ENCODE measurements around the gene SEC24D. TPM values are rescaled to one million over a fixed set of nuclear protein-coding genes. Genes with fewer than 3 reads are reported as not detected.

Gene SEC24D
- total and polyA plus RNA-seq, 2 of the 8 experiments (the other 6 are each of a cell fraction or from before 2014, with no cell fraction given): 28.9 to 91.6 TPM

- Histone ChIP-seq H3K79me2 (ENCODE audit: control insufficient read depth in 1 of 2, insufficient read depth in 2 of 2, low read length in 2 of 2) (peaks cover 10 to 26% of the 10 kb centered on the region in 2 experiments), H2BK20ac (ENCODE audit: low read length) (no peak overlapping the region), H3K79me1 (ENCODE audit: low read depth, low read length) (no peaks in the 10 kb centered on the region), H3K18ac (ENCODE audit: extremely low read depth, low read length) (no peak overlapping the region), H4K8ac (ENCODE audit: extremely low read depth, insufficient read depth, low read length) (no peak overlapping the region), H3K9ac (replicated peaks in 1 of 4; ENCODE audit: extremely low read depth in 1 of 4, low read depth in 3 of 4, low read length in 3 of 4) (0 out of 7 replicates have a peak overlapping the region, but pooled peaks of 1 of the 4 experiments have one; percentile 12), H2AK5ac (ENCODE audit: low read depth, low read length) (no peak overlapping the region), H3K9me3 (ENCODE audit: insufficient read depth in 2 of 2, low read depth in 1 of 2, low read length in 1 of 2) (no peaks in the 10 kb centered on the region), H3K36me3 (ENCODE audit: control insufficient read depth in 2 of 4, insufficient read depth in 4 of 4, low read length in 3 of 4) (peaks cover 0 to 8% (median 3%) of the 10 kb centered on the region in 4 experiments; a peak in 3 of 8 replicates), H2BK120ac (replicated peaks; ENCODE audit: low read depth, low read length) (peak overlapping the region; percentile 37), H3K4ac (replicated peaks; ENCODE audit: insufficient read length, low read depth, low read length) (no peak overlapping the region), H4K5ac (ENCODE audit: insufficient read length, low read depth, low read length) (no peak overlapping the region), H2BK15ac (ENCODE audit: low read length) (0 out of 2 replicates have a peak overlapping the region, but pooled peaks have one; percentile 3), H3K4me2 (ENCODE audit: insufficient read depth in 1 of 2, low read depth in 2 of 2, low read length in 2 of 2) (peak overlapping the region; percentile 46 to 51), H2AFZ (ENCODE audit: low read length) (peak overlapping the region; percentile 100), H3K56ac (replicated peaks; ENCODE audit: insufficient read length, low read depth, low read length) (no peak overlapping the region), H3K27me3 (replicated peaks in 1 of 4; ENCODE audit: control insufficient read depth in 3 of 4, extremely low read depth in 1 of 4, insufficient read depth in 3 of 4, low read length in 3 of 4) (no peaks in the 10 kb centered on the region), H3K4me3 (ENCODE audit: extremely low read depth in 1 of 4, insufficient read depth in 2 of 4, low read depth in 3 of 4, low read length in 4 of 4) (peak overlapping the region in 1 of 4 experiments; percentile 38; a peak in 3 of 8 replicates), H3K4me1 (replicated peaks in 1 of 4; ENCODE audit: control insufficient read depth in 3 of 4, insufficient read depth in 4 of 4, low read length in 3 of 4) (peaks cover 0 to 4% (median 0%) of the 10 kb centered on the region in 4 experiments; a peak in 2 of 7 replicates), H4K20me1 (replicated peaks in 1 of 2; ENCODE audit: control insufficient read depth in 1 of 2, insufficient read depth in 2 of 2, low read length in 2 of 2) (no peaks in the 10 kb centered on the region), H4K91ac (replicated peaks; ENCODE audit: insufficient read length, low read length) (no peak overlapping the region), H3K23ac (ENCODE audit: insufficient read length) (no peak overlapping the region), H3K23me2 (ENCODE audit: low read depth, low read length) (no peaks in the 10 kb centered on the region), H3K27ac (ENCODE audit: low read depth, low read length) (no peak overlapping the region), H2BK5ac (ENCODE audit: low read depth, low read length) (no peak overlapping the region), H3K14ac (ENCODE audit: insufficient read length) (no peak overlapping the region), H2BK12ac (ENCODE audit: low read depth, low read length) (no peak overlapping the region)
- CTCF ChIA-PET (ENCODE audit: partially characterized antibody): interaction anchor here (1.0 to 2.1 kb wide), 3 partner anchors 9 to 530 kb away, joined by 4 to 17 read pairs (median 6); partner anchors contain the start of gene USP53
- FAIRE-seq: peak; percentile 73
- POLR2A ChIA-PET (ENCODE audit: partially characterized antibody): no interaction called here
- DNase-seq (ENCODE audit: low read depth in 1 of 2, low spot score in 2 of 2): no peak
- 38% methylated on average over 2 of the region's 2 CpGs; no CpG with 5 or more reads in 1 of the 2 experiments for WGBS, 2 experiments (ENCODE audit: extremely low coverage in 1 of 2, insufficient coverage in 1 of 2, insufficient read length in 1 of 2, insufficient replicate concordance in 2 of 2, low coverage in 1 of 2, low lambda C conversion rate in 2 of 2, missing lambda C conversion rate in 1 of 2)
- TF ChIP-seq ZNF274 (IDR thresholded peaks at IDR 0.05; ENCODE audit: borderline replicate concordance, extremely low read depth, low read length) (no peak), EGR1 (IDR thresholded peaks at IDR 0.05; ENCODE audit: borderline replicate concordance, low read depth, low read length) (no peak), YY1 (IDR thresholded peaks at IDR 0.05; ENCODE audit: low read depth, low read length) (peak; percentile 71), CTBP2 (IDR thresholded peaks at IDR 0.05; ENCODE audit: borderline replicate concordance, insufficient read depth, insufficient read length, low read length) (no peak), SIX5 (IDR thresholded peaks at IDR 0.05; ENCODE audit: low read depth, low read length) (peak; percentile 61), RNF2 (IDR thresholded peaks at IDR 0.05; ENCODE audit: borderline replicate concordance, low read depth, low read length, missing control alignments, poor library complexity, severe bottlenecking) (no peak), JUND (IDR thresholded peaks at IDR 0.05; ENCODE audit: low read length) (no peak), GABPA (IDR thresholded peaks at IDR 0.05; ENCODE audit: borderline replicate concordance, insufficient read depth, low read length) (no peak), RAD21 (IDR thresholded peaks at IDR 0.05 in 1 of 2, conservative IDR thresholded peaks at IDR 0.05 in 1 of 2; ENCODE audit: low read depth in 2 of 2, low read length in 2 of 2) (no peak), CREB1 (IDR thresholded peaks at IDR 0.05) (no peak)
Measured at GRCh38 chr4:118683513-118683912, 152.4 kb downstream of the SEC24D start.
